Ascending aorta (tissue), 2 donors: ENCODE measurements around the gene NMT1. TPM values are rescaled to one million over a fixed set of nuclear protein-coding genes. Genes with fewer than 3 reads are reported as not detected.

Experiments
- DNase-seq, 2 donors: peaks; one replicate each; pipeline ENCODE4 v3.0.0-alpha.2; 2019; ENCODE audit warnings: low spot score in 2 of 2
- H3K27ac ChIP-seq, 2 donors: fragments of 200-600 bp; sonication (generic); one replicate each; pipeline ENCODE4 v1.5.1; 2016 to 2017; ENCODE audit warnings: mild to moderate bottlenecking in 1 of 2
- H3K27me3 ChIP-seq: fragments of 200-600 bp; sonication (generic); one replicate; pipeline ENCODE4 v1.5.1; 2017
- H3K36me3 ChIP-seq, 2 donors: fragments of 200-600 bp; sonication (generic); one replicate each; pipeline ENCODE4 v1.5.1; 2016
- H3K4me1 ChIP-seq, 2 donors: fragments of 200-600 bp; sonication (generic); one replicate each; pipeline ENCODE4 v1.5.1; 2016 to 2017; ENCODE audit warnings: mild to moderate bottlenecking in 1 of 2
- H3K4me3 ChIP-seq, 2 donors: fragments of 200-600 bp; sonication (generic); one replicate each; pipeline ENCODE4 v1.5.1; 2016 to 2017; ENCODE audit warnings: mild to moderate bottlenecking in 1 of 2
- H3K9me3 ChIP-seq, 2 donors: fragments of 200-600 bp; sonication (generic); one replicate each; pipeline ENCODE4 v1.5.1; 2016
- CTCF ChIP-seq, 3 experiments: fragments of 200-600 bp in 2 of 3; fragments of 450-650 bp in 1 of 3; sonication (generic) in 2 of 3; IDR thresholded peaks; one replicate each; pipeline ENCODE4 v1.5.1; 2016 to 2019; ENCODE audit warnings: antibody characterized with exemption in 3 of 3, mild to moderate bottlenecking in 1 of 3, moderate library complexity in 1 of 3
- intact Hi-C: fragments of 100-400 bp; cut with DNase I; formaldehyde crosslinking; loops from one replicate; pipeline ENCODE4 v1.15.1; 2023
- total RNA-seq: library from RNA; depleted of rRNA; stranded (reverse); fragments of >200 nt; gene quantifications from one replicate; pipeline ENCODE4 v1.1.0, GENCODE V29; 2016

The NMT1 gene
- total RNA-seq, 1 donor from 2014 or later: 89.7 TPM

GRCh38 chr17:45129426-45129939 lies 68.4 kb downstream of the NMT1 start:
- no peak for TF ChIP-seq CTCF (IDR thresholded peaks at IDR 0.05)
- H3K4me3 ChIP-seq: no peak overlapping the region
- intact Hi-C loops: no loop called here
- no peaks in the 10 kb centered on the region for H3K36me3 ChIP-seq
- H3K27ac ChIP-seq: peak overlapping the region; percentile 95 to 97
- no peaks in the 10 kb centered on the region for H3K9me3 ChIP-seq
- peaks cover 4 to 47% of the 10 kb centered on the region in 2 donors for H3K4me1 ChIP-seq
- DNase-seq: peak in 1 of 2 donors; percentile 63
- no peaks in the 10 kb centered on the region for H3K27me3 ChIP-seq

- peak in 1 of 2 donors; percentile 63 for DNase-seq
- Histone ChIP-seq H3K9me3 (no peaks in the 10 kb centered on the region), H3K4me1 (peaks cover 3 to 43% of the 10 kb centered on the region in 2 donors), H3K36me3 (no peaks in the 10 kb centered on the region), H3K27me3 (no peaks in the 10 kb centered on the region), H3K27ac (peak overlapping the region; percentile 95 to 97), H3K4me3 (peak overlapping the region in 1 of 2 donors; percentile 94)
- no peak for TF ChIP-seq CTCF (IDR thresholded peaks at IDR 0.05)
- intact Hi-C loops: no loop called here
Measured at GRCh38 chr17:45129940-45130680, 69.0 kb downstream of the NMT1 start.

- H3K36me3 ChIP-seq: no peaks in the 10 kb centered on the region
- DNase-seq: peak in 1 of 2 donors; percentile 63
- H3K27me3 ChIP-seq: no peaks in the 10 kb centered on the region
- H3K4me1 ChIP-seq: peaks cover 3 to 45% of the 10 kb centered on the region in 2 donors
- intact Hi-C loops: no loop called here
- H3K27ac ChIP-seq: peak overlapping the region; percentile 95 to 97
- H3K4me3 ChIP-seq: peak overlapping the region; percentile 94 to 98
- no peak for TF ChIP-seq CTCF (IDR thresholded peaks at IDR 0.05)
- H3K9me3 ChIP-seq: no peaks in the 10 kb centered on the region
Measured at GRCh38 chr17:45130681-45131615, 69.8 kb downstream of the NMT1 start.

GRCh38 chr17:45131616-45132319 lies 70.7 kb downstream of the NMT1 start:
- intact Hi-C loops: loop anchor here (2.0 kb wide), 5 partner anchors 33 to 211 kb away; partner anchors contain the start of genes DCAKD and NMT1
- Histone ChIP-seq H3K27ac (peak overlapping the region; percentile 95 to 97), H3K4me3 (peak overlapping the region; percentile 94 to 98), H3K4me1 (peaks cover 8 to 48% of the 10 kb centered on the region in 2 donors), H3K36me3 (no peaks in the 10 kb centered on the region), H3K27me3 (no peaks in the 10 kb centered on the region), H3K9me3 (no peaks in the 10 kb centered on the region)
- peak in 1 of 2 donors; percentile 69 for DNase-seq
- TF ChIP-seq CTCF (IDR thresholded peaks at IDR 0.05): peak; percentile 81 to 98 (median 95)

GRCh38 chr17:45132320-45132571 lies 71.1 kb downstream of the NMT1 start, which contains the start of gene PLCD3:
Gene PLCD3 (minus strand): TSS chr17:45132515. CDS start chr17:45132410, 105 bp downstream.
- Histone ChIP-seq H3K36me3 (no peaks in the 10 kb centered on the region), H3K9me3 (no peaks in the 10 kb centered on the region), H3K27me3 (no peaks in the 10 kb centered on the region), H3K4me1 (peaks cover 7 to 47% of the 10 kb centered on the region in 2 donors), H3K4me3 (peak within 1 kb of the TSS; percentile 94 to 98), H3K27ac (peak within 1 kb of the TSS; percentile 95 to 97)
- DNase-seq: no peak
- intact Hi-C loops: loop anchor here (2.0 kb wide), 5 partner anchors 33 to 211 kb away; partner anchors contain the start of genes DCAKD and NMT1
- TF ChIP-seq CTCF (IDR thresholded peaks at IDR 0.05): no peak
